Inferior parietal cortex (tissue), 1 donor: ENCODE results near the gene ERO1A.

Experiments used
- DNase-seq: peaks from one replicate; pipeline ENCODE4 v3.0.0-alpha.2; 2016; ENCODE audit errors: extremely low spot score

Gene ERO1A

GRCh38 chr14:52700701-52701172 lies 5.4 kb upstream of the ERO1A start:
- DNase-seq: no peak

- peak; percentile 36 for DNase-seq
Measured at GRCh38 chr14:52694761-52695480, 437 bp downstream of the ERO1A start.

DNA sequence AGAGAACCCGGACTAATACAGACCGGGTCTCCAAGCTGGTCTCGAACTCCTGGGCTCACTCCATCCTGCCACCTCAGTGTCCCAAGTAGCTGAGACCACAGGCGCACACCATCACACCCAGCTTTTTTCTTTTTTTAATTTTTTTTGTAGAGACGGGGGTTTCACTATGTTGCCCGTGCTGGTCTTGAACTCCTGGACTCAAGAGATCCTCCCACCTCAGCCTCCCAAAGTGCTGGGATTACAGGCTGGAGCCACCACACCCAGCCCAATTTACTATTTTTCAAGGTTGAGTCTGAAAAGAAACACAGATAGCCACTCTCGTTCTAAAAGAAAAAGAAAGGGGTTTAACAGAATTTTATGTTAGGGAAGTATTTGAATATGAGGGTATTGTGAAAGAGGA lies 1.8 kb downstream of the ERO1A start:
- DNase-seq: no peak

DNA sequence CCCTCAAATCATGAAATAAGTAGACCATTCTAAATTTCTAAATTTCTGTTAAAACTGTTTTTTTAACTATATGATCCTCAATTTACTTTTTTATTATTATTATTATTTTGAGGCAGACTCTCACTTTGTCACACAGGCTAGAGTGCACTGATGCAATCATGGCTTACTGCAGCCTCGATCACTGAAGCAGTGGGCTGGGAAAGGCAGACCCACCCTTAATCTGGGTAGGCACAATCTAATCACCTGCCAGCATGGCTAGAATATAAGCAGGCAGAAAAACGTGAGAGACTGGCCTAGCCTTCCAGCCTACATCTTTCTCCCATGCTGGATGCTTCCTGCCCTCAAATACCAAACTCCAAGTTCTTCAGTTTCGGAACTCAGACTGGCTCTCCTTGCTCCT lies 2.3 kb downstream of the ERO1A start:
- DNase-seq: no peak

DNA sequence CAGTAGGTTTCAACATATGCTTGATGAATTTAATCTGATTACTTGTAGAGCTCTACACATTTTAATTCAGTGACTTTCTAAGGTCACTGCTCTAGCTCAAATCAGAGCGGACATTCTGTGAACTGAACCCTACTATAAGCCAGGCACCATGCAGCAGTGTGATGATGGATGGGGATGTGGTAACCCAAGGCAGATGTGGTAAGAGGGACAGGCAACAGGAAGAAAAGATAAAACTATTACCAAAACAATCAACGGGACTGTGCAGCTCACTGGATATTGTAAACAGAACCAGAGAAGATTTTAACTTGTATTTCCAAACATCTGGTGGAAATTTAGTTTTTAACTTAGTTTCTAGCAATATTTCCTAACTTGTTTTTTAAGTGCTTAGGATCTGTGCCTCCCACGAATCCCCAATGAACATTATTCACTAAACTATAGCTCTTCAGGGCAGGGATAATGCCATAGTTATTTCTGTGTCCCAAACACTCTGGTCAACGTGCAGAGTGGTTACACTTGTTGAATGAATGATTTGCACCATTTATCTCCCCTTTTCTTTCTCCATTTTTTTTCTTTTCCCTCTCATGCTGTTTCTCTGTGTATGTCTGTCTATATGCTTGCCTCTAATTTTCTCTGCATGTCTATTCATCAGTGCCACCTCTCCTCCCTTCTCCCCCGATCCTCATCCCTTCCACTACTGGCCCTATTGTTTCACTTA lies 3.0 kb downstream of the ERO1A start:
- DNase-seq: no peak

- no peak for DNase-seq
Measured at GRCh38 chr14:52690983-52691760, 4.2 kb downstream of the ERO1A start.

- DNase-seq: no peak
Measured at GRCh38 chr14:52686176-52686575, 9.2 kb downstream of the ERO1A start.

- DNase-seq: no peak
Measured at GRCh38 chr14:52683985-52684520, 11.3 kb downstream of the ERO1A start.

DNA sequence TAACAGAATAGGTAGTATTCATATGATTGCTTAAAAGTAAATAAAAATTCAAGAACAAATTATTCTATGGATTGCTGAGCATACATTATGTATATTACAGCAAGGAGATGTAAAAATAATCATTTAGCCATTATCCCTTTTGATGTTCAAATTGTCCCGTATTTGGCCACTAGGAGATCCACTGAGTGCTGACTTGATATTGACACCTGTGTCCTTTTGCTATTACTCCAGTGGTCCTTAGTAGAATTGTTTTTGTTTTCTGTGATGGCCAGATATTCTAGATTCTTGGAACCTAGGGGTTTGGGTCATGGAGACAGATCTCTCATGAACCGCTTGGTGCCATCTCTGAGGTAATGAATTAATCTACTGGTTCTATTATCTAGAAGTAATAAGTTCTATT lies 16.8 kb downstream of the ERO1A start:
- no peak for DNase-seq

- no peak for DNase-seq
Measured at GRCh38 chr14:52663850-52664249, 31.5 kb downstream of the ERO1A start.

GRCh38 chr14:52661314-52661713 lies 34.0 kb downstream of the ERO1A start:
- DNase-seq: no peak

- no peak for DNase-seq
Measured at GRCh38 chr14:52660832-52661231, 34.5 kb downstream of the ERO1A start.

DNA sequence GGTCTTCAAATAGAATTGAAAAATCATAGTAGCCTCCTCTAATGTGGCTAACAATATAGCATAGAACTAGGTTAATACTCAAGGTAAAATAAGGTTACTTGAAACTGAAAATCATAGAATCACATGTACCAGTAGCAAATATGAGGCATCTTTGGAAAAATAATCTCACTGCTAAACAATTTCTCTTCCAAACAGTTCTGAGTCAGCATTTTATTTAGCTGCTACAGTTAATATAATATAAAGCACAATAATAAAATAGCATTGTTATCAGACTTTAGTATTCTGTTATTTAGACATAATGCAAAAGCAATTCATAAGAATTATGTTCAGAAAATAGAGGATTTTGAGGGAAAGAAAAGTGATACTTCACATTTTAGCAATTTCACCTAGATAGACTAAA lies 35.0 kb downstream of the ERO1A start:
- DNase-seq: no peak

GRCh38 chr14:52656905-52657304 lies 38.5 kb downstream of the ERO1A start:
- DNase-seq: no peak

DNA sequence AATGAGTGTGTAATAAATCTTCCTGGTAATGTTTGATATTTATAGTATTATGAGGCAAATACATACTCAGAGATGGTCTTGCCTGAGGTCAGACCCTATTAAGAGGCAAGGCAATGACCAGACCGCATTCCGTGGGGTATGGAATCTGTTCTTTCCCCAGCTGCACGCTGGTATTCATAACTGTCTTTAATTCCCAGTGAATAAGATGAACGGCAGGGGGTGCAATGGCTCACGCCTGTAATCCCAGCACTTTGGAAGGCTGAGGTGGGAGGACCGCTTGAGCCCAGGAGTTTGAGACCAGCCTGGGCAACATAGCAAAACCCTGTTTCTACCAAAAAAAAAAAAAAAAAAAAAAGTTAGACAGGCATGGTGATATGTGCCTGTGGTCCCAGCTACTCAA lies 44.6 kb downstream of the ERO1A start:
- no peak for DNase-seq

- peak; percentile 51 for DNase-seq
Measured at GRCh38 chr14:52649511-52649910, 45.8 kb downstream of the ERO1A start.

GRCh38 chr14:52641745-52642144 lies 53.6 kb downstream of the ERO1A start:
- no peak for DNase-seq

GRCh38 chr14:52640137-52640536 lies 55.2 kb downstream of the ERO1A start:
- no peak for DNase-seq

- no peak for DNase-seq
Measured at GRCh38 chr14:52619687-52620086, 75.7 kb downstream of the ERO1A start.

DNA sequence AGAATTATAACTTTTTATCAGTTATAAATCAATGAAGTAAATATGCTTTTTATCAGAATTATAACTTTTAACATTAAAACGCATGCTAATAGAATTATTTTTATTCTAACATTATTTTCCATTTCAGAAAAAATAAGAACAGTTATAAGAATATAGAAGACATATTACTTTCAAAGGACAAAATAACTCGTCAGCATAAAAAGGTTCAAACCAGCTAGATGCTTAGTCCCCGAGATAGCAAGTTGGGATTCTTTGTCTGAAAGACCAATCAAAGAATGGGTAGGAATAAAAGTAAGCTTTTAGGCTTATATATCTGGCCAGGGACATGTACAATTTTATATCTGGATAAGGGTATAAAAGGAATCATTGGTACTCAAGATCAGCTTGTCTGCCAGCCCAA lies 76.8 kb downstream of the ERO1A start:
- no peak for DNase-seq

DNA sequence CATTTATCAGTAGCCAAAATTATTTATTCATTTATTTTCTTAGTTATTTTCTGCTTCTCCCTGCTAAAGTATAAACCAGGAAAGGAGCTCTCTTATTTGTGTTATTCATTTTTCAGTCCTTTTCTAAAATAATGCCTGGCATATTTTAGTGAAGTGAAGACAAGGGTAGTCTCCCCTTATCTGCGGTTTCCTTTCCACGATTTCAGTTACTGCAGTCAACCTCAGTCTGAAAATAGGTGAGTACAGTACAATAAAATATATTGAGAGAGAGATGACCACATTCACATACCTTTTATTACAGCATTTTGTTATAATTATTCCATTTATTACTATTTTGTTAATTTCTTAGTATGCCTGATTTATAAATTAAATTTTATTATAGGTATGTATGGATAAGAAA lies 85.2 kb downstream of the ERO1A start:
- no peak for DNase-seq

- no peak for DNase-seq
Measured at GRCh38 chr14:52609445-52610044, 85.8 kb downstream of the ERO1A start.
